ENCODE measurements around the gene HTRA3. TPM values are rescaled to one million over a fixed set of nuclear protein-coding genes. Genes with fewer than 3 reads are reported as not detected.

HTRA3 gene
- total and polyA plus RNA-seq, 2 experiments from 2014 or later, result 1.3 to 3.6 TPM

GRCh38 chr4:8316911-8317351 lies 47.4 kb downstream of the HTRA3 start:
- Mint-ChIP-seq H3K4me3 (no peak overlapping the region), H3K4me1 (peaks cover 19% of the 10 kb centered on the region), H3K27me3 (ENCODE audit: insufficient read depth, low read depth, poor library complexity) (peaks cover 10% of the 10 kb centered on the region), H3K36me3 (ENCODE audit: low read depth) (no peaks in the 10 kb centered on the region), H3K27ac (peak overlapping the region; percentile 59; the same call in 1 of the 2 replicates), H3K9me3 (peaks cover 16% of the 10 kb centered on the region; the same call in 2 of the 3 replicates)
- Histone ChIP-seq H3K4me3 (no peak overlapping the region), H3K36me3 (ENCODE audit: insufficient read depth) (no peaks in the 10 kb centered on the region), H3K27ac (ENCODE audit: low read depth) (no peak overlapping the region), H2AFZ (no peak overlapping the region), H3K4me1 (ENCODE audit: insufficient read depth) (peaks cover 9% of the 10 kb centered on the region), H3K27me3 (ENCODE audit: insufficient read depth) (no peaks in the 10 kb centered on the region), H3F3A (replicated peaks; ENCODE audit: low read depth) (no peaks in the 10 kb centered on the region), H3K9me2 (ENCODE audit: insufficient read depth) (peaks cover 6% of the 10 kb centered on the region; the same call in 1 of the 2 replicates), H3K4me2 (no peak overlapping the region), H4K20me1 (replicated peaks; ENCODE audit: insufficient read depth) (no peaks in the 10 kb centered on the region), H3K79me2 (replicated peaks; ENCODE audit: insufficient read depth) (no peaks in the 10 kb centered on the region)
- ATAC-seq (peak; percentile 6; the same call in 2 of the 3 replicates), DNase-seq (ENCODE audit: low spot score) (no peak)
- TF ChIP-seq, protein P1, sequence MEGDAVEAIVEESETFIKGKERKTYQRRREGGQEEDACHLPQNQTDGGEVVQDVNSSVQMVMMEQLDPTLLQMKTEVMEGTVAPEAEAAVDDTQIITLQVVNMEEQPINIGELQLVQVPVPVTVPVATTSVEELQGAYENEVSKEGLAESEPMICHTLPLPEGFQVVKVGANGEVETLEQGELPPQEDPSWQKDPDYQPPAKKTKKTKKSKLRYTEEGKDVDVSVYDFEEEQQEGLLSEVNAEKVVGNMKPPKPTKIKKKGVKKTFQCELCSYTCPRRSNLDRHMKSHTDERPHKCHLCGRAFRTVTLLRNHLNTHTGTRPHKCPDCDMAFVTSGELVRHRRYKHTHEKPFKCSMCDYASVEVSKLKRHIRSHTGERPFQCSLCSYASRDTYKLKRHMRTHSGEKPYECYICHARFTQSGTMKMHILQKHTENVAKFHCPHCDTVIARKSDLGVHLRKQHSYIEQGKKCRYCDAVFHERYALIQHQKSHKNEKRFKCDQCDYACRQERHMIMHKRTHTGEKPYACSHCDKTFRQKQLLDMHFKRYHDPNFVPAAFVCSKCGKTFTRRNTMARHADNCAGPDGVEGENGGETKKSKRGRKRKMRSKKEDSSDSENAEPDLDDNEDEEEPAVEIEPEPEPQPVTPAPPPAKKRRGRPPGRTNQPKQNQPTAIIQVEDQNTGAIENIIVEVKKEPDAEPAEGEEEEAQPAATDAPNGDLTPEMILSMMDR (conservative IDR thresholded peaks at IDR 0.05; ENCODE audit: low read depth in 2 of 2), result no peak
- TF ChIP-seq ETS1 (IDR thresholded peaks at IDR 0.05) (no peak), POLR2AphosphoS5 (IDR thresholded peaks at IDR 0.05; ENCODE audit: low read depth) (no peak), ZNF114 (CRISPR knock-in tag; IDR thresholded peaks at IDR 0.05) (no peak), ZNF462 (CRISPR knock-in tag; IDR thresholded peaks at IDR 0.05) (no peak), CREB1 (CRISPR knock-in tag; IDR thresholded peaks at IDR 0.05; ENCODE audit: low read depth) (no peak), JUNB (IDR thresholded peaks at IDR 0.05; ENCODE audit: unreplicated experiment) (no peak), EZH2 (IDR thresholded peaks at IDR 0.05; ENCODE audit: low read depth, unreplicated experiment) (no peak), STAT1 (IDR thresholded peaks at IDR 0.05; ENCODE audit: unreplicated experiment) (no peak), NANOG (IDR thresholded peaks at IDR 0.05; ENCODE audit: borderline replicate concordance) (no peak)
- TF ChIP-seq, protein P2, sequence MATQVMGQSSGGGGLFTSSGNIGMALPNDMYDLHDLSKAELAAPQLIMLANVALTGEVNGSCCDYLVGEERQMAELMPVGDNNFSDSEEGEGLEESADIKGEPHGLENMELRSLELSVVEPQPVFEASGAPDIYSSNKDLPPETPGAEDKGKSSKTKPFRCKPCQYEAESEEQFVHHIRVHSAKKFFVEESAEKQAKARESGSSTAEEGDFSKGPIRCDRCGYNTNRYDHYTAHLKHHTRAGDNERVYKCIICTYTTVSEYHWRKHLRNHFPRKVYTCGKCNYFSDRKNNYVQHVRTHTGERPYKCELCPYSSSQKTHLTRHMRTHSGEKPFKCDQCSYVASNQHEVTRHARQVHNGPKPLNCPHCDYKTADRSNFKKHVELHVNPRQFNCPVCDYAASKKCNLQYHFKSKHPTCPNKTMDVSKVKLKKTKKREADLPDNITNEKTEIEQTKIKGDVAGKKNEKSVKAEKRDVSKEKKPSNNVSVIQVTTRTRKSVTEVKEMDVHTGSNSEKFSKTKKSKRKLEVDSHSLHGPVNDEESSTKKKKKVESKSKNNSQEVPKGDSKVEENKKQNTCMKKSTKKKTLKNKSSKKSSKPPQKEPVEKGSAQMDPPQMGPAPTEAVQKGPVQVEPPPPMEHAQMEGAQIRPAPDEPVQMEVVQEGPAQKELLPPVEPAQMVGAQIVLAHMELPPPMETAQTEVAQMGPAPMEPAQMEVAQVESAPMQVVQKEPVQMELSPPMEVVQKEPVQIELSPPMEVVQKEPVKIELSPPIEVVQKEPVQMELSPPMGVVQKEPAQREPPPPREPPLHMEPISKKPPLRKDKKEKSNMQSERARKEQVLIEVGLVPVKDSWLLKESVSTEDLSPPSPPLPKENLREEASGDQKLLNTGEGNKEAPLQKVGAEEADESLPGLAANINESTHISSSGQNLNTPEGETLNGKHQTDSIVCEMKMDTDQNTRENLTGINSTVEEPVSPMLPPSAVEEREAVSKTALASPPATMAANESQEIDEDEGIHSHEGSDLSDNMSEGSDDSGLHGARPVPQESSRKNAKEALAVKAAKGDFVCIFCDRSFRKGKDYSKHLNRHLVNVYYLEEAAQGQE (IDR thresholded peaks at IDR 0.05; ENCODE audit: unreplicated experiment), result no peak
